RWPE2 (cell line): Measurements from ENCODE around the gene ARHGAP21.

Experiments used
- ATAC-seq: fragments of 200-7000 bp; cut with Tn5 transposase; 3 replicates; pipeline ENCODE4 v1.9.1; 2021; ENCODE audit warnings: low read depth
- DNase-seq: peaks from one replicate; pipeline ENCODE4 v3.0.0-alpha.2; 2020; ENCODE audit warnings: low spot score
- H3K27ac ChIP-seq: fragments of 450-650 bp; 2 replicates; pipeline ENCODE4 v1.5.1; 2017; ENCODE audit warnings: mild to moderate bottlenecking; ENCODE audit not compliant: poor library complexity, severe bottlenecking
- H3K27me3 ChIP-seq: fragments of 250-450 bp; sonication (Bioruptor Pico); 2 replicates; pipeline ENCODE4 v1.5.1; 2021; ENCODE audit warnings: mild to moderate bottlenecking, moderate library complexity; ENCODE audit not compliant: insufficient read depth, poor library complexity, severe bottlenecking
- H3K36me3 ChIP-seq: fragments of 250-450 bp; sonication (Bioruptor Pico); 2 replicates; pipeline ENCODE4 v1.5.1; 2020; ENCODE audit warnings: low read depth, mild to moderate bottlenecking, moderate library complexity
- H3K4me1 ChIP-seq: fragments of 250-450 bp; sonication (Bioruptor Pico); 2 replicates; pipeline ENCODE4 v1.5.1; 2021; ENCODE audit warnings: mild to moderate bottlenecking, moderate library complexity; ENCODE audit not compliant: insufficient read depth, poor library complexity, severe bottlenecking
- H3K4me3 ChIP-seq: fragments of 250-450 bp; sonication (Bioruptor Pico); 2 replicates; pipeline ENCODE4 v1.5.1; 2021; ENCODE audit warnings: mild to moderate bottlenecking, moderate library complexity; ENCODE audit not compliant: severe bottlenecking
- H3K9me3 ChIP-seq: fragments of 250-450 bp; sonication (Bioruptor Pico); 2 replicates; pipeline ENCODE4 v1.5.1; 2021; ENCODE audit warnings: mild to moderate bottlenecking, moderate library complexity; ENCODE audit not compliant: severe bottlenecking
- CTCF ChIP-seq: fragments of 450-650 bp; IDR thresholded peaks from one replicate; pipeline ENCODE4 v1.5.1; 2017; ENCODE audit warnings: mild to moderate bottlenecking, moderate library complexity; ENCODE audit not compliant: poor library complexity, severe bottlenecking

ARHGAP21 gene

GRCh38 chr10:24545585-24545984 lies 178.1 kb downstream of the ARHGAP21 start:
- H3K4me3 ChIP-seq: no peak overlapping the region
- DNase-seq (no peak), ATAC-seq (no peak)
- H3K36me3 ChIP-seq: peaks cover 52% of the 10 kb centered on the region
- H3K4me1 ChIP-seq: no peaks in the 10 kb centered on the region
- TF ChIP-seq CTCF: no peak
- H3K27ac ChIP-seq: no peak overlapping the region
- H3K27me3 ChIP-seq: no peaks in the 10 kb centered on the region
- H3K9me3 ChIP-seq: no peaks in the 10 kb centered on the region

GRCh38 chr10:24544776-24545175 lies 178.9 kb downstream of the ARHGAP21 start:
- ATAC-seq (no peak), DNase-seq (no peak)
- no peaks in the 10 kb centered on the region for H3K4me1 ChIP-seq
- no peak for TF ChIP-seq CTCF
- peaks cover 56% of the 10 kb centered on the region for H3K36me3 ChIP-seq
- H3K9me3 ChIP-seq: no peaks in the 10 kb centered on the region
- H3K4me3 ChIP-seq: no peak overlapping the region
- no peaks in the 10 kb centered on the region for H3K27me3 ChIP-seq
- H3K27ac ChIP-seq: no peak overlapping the region

- ATAC-seq (no peak), DNase-seq (no peak)
- TF ChIP-seq CTCF: no peak
- H3K4me3 ChIP-seq: no peak overlapping the region
- H3K27ac ChIP-seq: no peak overlapping the region
- no peaks in the 10 kb centered on the region for H3K4me1 ChIP-seq
- H3K36me3 ChIP-seq: peaks cover 72% of the 10 kb centered on the region
- H3K27me3 ChIP-seq: no peaks in the 10 kb centered on the region
- H3K9me3 ChIP-seq: no peaks in the 10 kb centered on the region
These were observed 181.1 kb downstream of the ARHGAP21 start for GRCh38 chr10:24542314-24543270.

GRCh38 chr10:24541239-24541753 lies 182.4 kb downstream of the ARHGAP21 start:
- ATAC-seq (peak; percentile 56; the same call in 1 of the 3 replicates), DNase-seq (no peak)
- Histone ChIP-seq H3K27ac (no peak overlapping the region), H3K4me1 (no peaks in the 10 kb centered on the region), H3K4me3 (no peak overlapping the region), H3K36me3 (peaks cover 77% of the 10 kb centered on the region), H3K9me3 (no peaks in the 10 kb centered on the region), H3K27me3 (no peaks in the 10 kb centered on the region)
- no peak for TF ChIP-seq CTCF

- TF ChIP-seq CTCF: no peak
- H3K4me3 ChIP-seq: no peak overlapping the region
- H3K27ac ChIP-seq: no peak overlapping the region
- H3K9me3 ChIP-seq: no peaks in the 10 kb centered on the region
- H3K36me3 ChIP-seq: peaks cover 84% of the 10 kb centered on the region
- ATAC-seq (no peak), DNase-seq (no peak)
- no peaks in the 10 kb centered on the region for H3K27me3 ChIP-seq
- H3K4me1 ChIP-seq: no peaks in the 10 kb centered on the region
These were observed 187.1 kb downstream of the ARHGAP21 start for GRCh38 chr10:24536636-24537035.
